ENCODE results near the gene PTBP1. TPM values are rescaled to one million over a fixed set of nuclear protein-coding genes. Genes with fewer than 3 reads are reported as not detected.

Gene PTBP1
- total RNA-seq, 1 experiment from 2014 or later: 680 TPM

- Mint-ChIP-seq H3K4me1 (no peaks in the 10 kb centered on the region), H3K9me3 (no peaks in the 10 kb centered on the region), H3K27me3 (ENCODE audit: low read depth) (no peaks in the 10 kb centered on the region; the same call in 1 of the 2 replicates), H3K27ac (no peak overlapping the region), H3K4me3 (no peak overlapping the region), H3K36me3 (no peaks in the 10 kb centered on the region)
- ChIA-PET CTCF (interaction anchor here (0.5 to 1.7 kb wide), 15 partner anchors 16 to 210 kb away, joined by 3 to 9 read pairs (median 4); partner anchors contain the start of gene PALM), POLR2A (interaction anchor here (0.7 kb wide), 1 partner anchor 250 kb away, joined by 6 read pairs; no protein-coding TSS in a partner anchor)
- ATAC-seq: no peak
- TF ChIP-seq, protein P1, sequence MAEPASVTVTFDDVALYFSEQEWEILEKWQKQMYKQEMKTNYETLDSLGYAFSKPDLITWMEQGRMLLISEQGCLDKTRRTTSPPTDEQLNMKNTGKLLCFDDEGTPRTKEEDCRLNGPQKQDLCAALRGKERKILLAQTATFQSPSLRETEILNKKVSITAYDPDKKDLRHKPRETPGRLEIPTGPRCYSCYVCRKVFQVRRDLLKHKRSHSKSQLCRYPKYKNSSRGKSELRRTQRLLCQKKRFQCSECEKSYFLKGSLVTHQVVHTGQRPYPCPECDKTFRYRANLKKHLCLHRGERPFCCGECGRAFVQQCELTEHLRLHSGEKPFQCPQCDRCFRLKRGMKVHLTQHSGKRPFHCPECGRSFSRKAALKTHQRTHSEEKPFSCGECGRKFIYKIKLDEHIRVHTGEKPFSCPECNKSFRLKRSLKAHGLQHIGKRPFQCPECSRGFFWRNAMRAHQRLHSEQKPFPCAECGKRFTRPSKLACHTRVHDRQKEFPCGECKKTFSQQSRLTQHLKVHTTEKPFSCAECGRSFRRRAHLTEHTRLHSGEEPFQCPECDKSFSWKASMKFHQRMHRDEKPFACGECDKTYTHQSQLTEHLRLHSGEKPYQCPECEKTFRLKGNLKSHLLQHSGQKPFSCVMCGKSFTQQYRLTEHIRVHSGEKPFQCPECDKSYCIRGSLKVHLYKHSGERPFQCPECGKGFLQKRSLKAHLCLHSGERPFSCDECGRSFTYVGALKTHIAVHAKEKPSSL (CRISPR knock-in tag; conservative IDR thresholded peaks at IDR 0.05): no peak
- TF ChIP-seq ZBTB43 (CRISPR knock-in tag; IDR thresholded peaks at IDR 0.05) (no peak), CTCF (IDR thresholded peaks at IDR 0.05) (no peak), AR (CRISPR knock-in tag; IDR thresholded peaks at IDR 0.05) (no peak)
- TF ChIP-seq, protein P2, sequence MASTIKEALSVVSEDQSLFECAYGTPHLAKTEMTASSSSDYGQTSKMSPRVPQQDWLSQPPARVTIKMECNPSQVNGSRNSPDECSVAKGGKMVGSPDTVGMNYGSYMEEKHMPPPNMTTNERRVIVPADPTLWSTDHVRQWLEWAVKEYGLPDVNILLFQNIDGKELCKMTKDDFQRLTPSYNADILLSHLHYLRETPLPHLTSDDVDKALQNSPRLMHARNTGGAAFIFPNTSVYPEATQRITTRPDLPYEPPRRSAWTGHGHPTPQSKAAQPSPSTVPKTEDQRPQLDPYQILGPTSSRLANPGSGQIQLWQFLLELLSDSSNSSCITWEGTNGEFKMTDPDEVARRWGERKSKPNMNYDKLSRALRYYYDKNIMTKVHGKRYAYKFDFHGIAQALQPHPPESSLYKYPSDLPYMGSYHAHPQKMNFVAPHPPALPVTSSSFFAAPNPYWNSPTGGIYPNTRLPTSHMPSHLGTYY (CRISPR knock-in tag; IDR thresholded peaks at IDR 0.05): no peak
- DNase-seq (ENCODE audit: low spot score): no peak
These were observed 27.6 kb upstream of the PTBP1 start for GRCh38 chr19:769616-770015.

- ATAC-seq (no peak), DNase-seq (ENCODE audit: low spot score) (no peak)
- Mint-ChIP-seq H3K4me1 (no peaks in the 10 kb centered on the region), H3K27me3 (ENCODE audit: low read depth) (no peaks in the 10 kb centered on the region; the same call in 1 of the 2 replicates), H3K4me3 (no peak overlapping the region), H3K27ac (no peak overlapping the region), H3K9me3 (no peaks in the 10 kb centered on the region), H3K36me3 (no peaks in the 10 kb centered on the region)
- no peak for TF ChIP-seq ETV6 (CRISPR knock-in tag; IDR thresholded peaks at IDR 0.05)
- TF ChIP-seq ZNF263 (CRISPR knock-in tag; IDR thresholded peaks at IDR 0.05; ENCODE audit: low read depth): peak; percentile 81
- TF ChIP-seq ZBTB21 (CRISPR knock-in tag; IDR thresholded peaks at IDR 0.05; ENCODE audit: borderline replicate concordance): no peak
- TF ChIP-seq GTF2I (CRISPR knock-in tag; conservative IDR thresholded peaks at IDR 0.05): 0 out of 2 replicates have a peak, but pooled peaks have one; percentile 29
- TF ChIP-seq CBFB (CRISPR knock-in tag; IDR thresholded peaks at IDR 0.05; ENCODE audit: low read depth): no peak
- POLR2A ChIA-PET: no interaction called here
- CTCF ChIA-PET: interaction anchor here (1.7 kb wide), 1 partner anchor 90 kb away, joined by 5 read pairs; no protein-coding TSS in a partner anchor
These were observed 25.9 kb upstream of the PTBP1 start for GRCh38 chr19:771332-771785.

GRCh38 chr19:772063-772462, 25.2 kb upstream of the PTBP1 start:
- Mint-ChIP-seq H3K27ac (no peak overlapping the region), H3K9me3 (no peaks in the 10 kb centered on the region), H3K36me3 (no peaks in the 10 kb centered on the region), H3K27me3 (ENCODE audit: low read depth) (no peaks in the 10 kb centered on the region), H3K4me1 (no peaks in the 10 kb centered on the region), H3K4me3 (no peak overlapping the region)
- ChIA-PET POLR2A (interaction anchor here (1.7 kb wide), 1 partner anchor 27 kb away, joined by 5 read pairs; no protein-coding TSS in a partner anchor), CTCF (interaction anchor here (1.2 to 1.9 kb wide), 3 partner anchors 10 to 43 kb away, joined by 4 to 9 read pairs (median 5); no protein-coding TSS in a partner anchor)
- DNase-seq (ENCODE audit: low spot score): no peak
- TF ChIP-seq JAZF1 (CRISPR knock-in tag; IDR thresholded peaks at IDR 0.05) (no peak), GTF2I (CRISPR knock-in tag; conservative IDR thresholded peaks at IDR 0.05) (peak; percentile 43; the same call in 1 of the 2 replicates), ZNF423 (CRISPR knock-in tag; IDR thresholded peaks at IDR 0.05) (no peak), ZNF263 (CRISPR knock-in tag; IDR thresholded peaks at IDR 0.05; ENCODE audit: low read depth) (peak; percentile 48; the same call in 1 of the 2 replicates)
- TF ChIP-seq, protein P3, sequence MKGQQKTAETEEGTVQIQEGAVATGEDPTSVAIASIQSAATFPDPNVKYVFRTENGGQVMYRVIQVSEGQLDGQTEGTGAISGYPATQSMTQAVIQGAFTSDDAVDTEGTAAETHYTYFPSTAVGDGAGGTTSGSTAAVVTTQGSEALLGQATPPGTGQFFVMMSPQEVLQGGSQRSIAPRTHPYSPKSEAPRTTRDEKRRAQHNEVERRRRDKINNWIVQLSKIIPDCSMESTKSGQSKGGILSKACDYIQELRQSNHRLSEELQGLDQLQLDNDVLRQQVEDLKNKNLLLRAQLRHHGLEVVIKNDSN (CRISPR knock-in tag; IDR thresholded peaks at IDR 0.05): no peak
- no peak for ATAC-seq
